GM18520 (cell line): Measurements from ENCODE around the gene MYO18B.
"Not testable (repeated sequence)": the region's sequence is repeated elsewhere in the genome, so short reads cannot be mapped to it uniquely, and the experiment has no call there.

Experiments
- ATAC-seq: cut with Tn5 transposase; IDR thresholded peaks from one replicate; pipeline ENCODE4 v1.9.1; 2021; ENCODE audit not compliant: unreplicated experiment

MYO18B gene

GRCh38 chr22:25741692-25742626 is at the start of gene MYO18B:
Gene MYO18B (plus strand): TSS chr22:25742188. CDS start chr22:25761093, 18,905 bp downstream.
- ATAC-seq: no peak

GRCh38 chr22:25692397-25693267 is 49.4 kb upstream of the MYO18B start:
- no peak for ATAC-seq

- no peak for ATAC-seq
Observed at GRCh38 chr22:25693268-25693565, 48.8 kb upstream of the MYO18B start.

- no peak for ATAC-seq
Observed at GRCh38 chr22:25694196-25694907, 47.6 kb upstream of the MYO18B start.

GRCh38 chr22:25695146-25695545 is 46.8 kb upstream of the MYO18B start:
- no peak for ATAC-seq

GRCh38 chr22:25696763-25697162 is 45.2 kb upstream of the MYO18B start:
- ATAC-seq: no peak

GRCh38 chr22:25697181-25697664 is 44.8 kb upstream of the MYO18B start:
- ATAC-seq: no peak

GRCh38 chr22:25697978-25698377 is 44.0 kb upstream of the MYO18B start:
- ATAC-seq: no peak

- no peak for ATAC-seq
Observed at GRCh38 chr22:25698461-25698860, 43.5 kb upstream of the MYO18B start.

GRCh38 chr22:25698978-25699377 is 43.0 kb upstream of the MYO18B start:
- ATAC-seq: no peak

GRCh38 chr22:25701056-25701780 is 40.8 kb upstream of the MYO18B start:
- ATAC-seq: no peak

GRCh38 chr22:25702040-25702439 is 39.9 kb upstream of the MYO18B start:
- no peak for ATAC-seq

- ATAC-seq: no peak
Observed at GRCh38 chr22:25702571-25703167, 39.3 kb upstream of the MYO18B start.

GRCh38 chr22:25704701-25705100 is 37.3 kb upstream of the MYO18B start:
- no peak for ATAC-seq

GRCh38 chr22:25706197-25706596 is 35.8 kb upstream of the MYO18B start:
- ATAC-seq: no peak

- not testable (repeated sequence) for ATAC-seq
Observed at GRCh38 chr22:25708430-25708829, 33.6 kb upstream of the MYO18B start.

- no peak for ATAC-seq
Observed at GRCh38 chr22:25709758-25710157, 32.2 kb upstream of the MYO18B start.

GRCh38 chr22:25710501-25710900 is 31.5 kb upstream of the MYO18B start:
- ATAC-seq: no peak

GRCh38 chr22:25711491-25711890 is 30.5 kb upstream of the MYO18B start:
- ATAC-seq: no peak
